ENCODE data around the gene CBX5.
"Not testable (repeated sequence)": the region's sequence is repeated elsewhere in the genome, so short reads cannot be mapped to it uniquely, and the experiment has no call there.

The CBX5 gene

DNA sequence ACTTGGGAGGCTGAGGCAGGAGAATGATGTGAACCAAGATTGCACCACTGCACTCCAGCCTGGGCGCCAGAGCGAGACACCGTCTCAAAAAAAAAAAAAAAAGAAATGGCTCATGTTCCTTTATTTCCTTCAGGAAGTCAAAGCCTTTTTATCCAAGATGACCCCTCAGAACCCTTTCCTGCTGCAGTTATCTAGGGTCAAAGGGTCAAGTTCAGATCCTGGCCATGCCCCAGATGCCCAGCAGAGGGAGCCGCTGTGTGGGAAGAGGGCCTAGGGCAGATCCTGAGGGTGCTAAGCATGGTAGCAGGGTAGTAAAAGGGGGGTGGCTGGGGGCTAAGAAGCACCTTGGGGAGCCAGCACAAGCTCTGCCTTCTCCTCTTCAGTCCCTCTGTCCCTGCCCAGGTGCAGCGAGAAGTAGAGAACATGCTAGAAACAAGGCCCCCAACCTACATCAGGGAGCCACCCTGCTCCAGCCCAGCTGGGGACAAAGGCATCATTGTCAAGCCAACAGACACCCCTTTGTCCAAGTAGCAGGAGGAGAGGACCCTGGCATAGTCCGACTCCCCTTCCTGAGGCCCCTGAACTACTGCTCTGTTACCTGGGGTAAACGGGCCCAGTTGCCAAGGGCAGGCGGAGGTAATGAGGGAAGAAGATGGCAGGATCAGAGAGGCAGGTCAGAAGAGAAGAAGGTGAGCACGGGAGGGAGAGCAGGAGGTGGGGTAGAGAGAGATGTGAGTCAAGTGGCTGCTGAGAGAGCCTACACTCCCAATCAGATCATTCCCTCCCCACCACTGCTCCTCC, 14.4 kb upstream of the CBX5 start:
- no peak for DNase-seq (ENCODE audit: low read depth in 2 of 2)

DNA sequence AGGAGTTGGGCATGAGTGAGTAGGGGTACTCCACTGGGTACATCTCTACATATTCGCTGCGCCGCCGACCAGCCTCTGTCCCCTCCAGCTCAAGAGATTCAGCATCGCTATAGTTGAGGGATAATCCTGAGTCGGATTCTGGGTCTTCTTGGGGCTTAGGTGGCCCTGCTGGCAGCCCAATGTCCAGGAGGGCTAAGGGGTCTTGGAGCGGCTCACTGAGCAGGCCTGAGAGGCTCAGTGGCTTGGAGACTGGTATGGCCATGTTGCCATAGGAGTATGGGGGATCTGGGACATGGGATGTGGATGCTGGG, 13.0 kb upstream of the CBX5 start:
- DNase-seq (ENCODE audit: low read depth in 2 of 2) = no peak

DNA sequence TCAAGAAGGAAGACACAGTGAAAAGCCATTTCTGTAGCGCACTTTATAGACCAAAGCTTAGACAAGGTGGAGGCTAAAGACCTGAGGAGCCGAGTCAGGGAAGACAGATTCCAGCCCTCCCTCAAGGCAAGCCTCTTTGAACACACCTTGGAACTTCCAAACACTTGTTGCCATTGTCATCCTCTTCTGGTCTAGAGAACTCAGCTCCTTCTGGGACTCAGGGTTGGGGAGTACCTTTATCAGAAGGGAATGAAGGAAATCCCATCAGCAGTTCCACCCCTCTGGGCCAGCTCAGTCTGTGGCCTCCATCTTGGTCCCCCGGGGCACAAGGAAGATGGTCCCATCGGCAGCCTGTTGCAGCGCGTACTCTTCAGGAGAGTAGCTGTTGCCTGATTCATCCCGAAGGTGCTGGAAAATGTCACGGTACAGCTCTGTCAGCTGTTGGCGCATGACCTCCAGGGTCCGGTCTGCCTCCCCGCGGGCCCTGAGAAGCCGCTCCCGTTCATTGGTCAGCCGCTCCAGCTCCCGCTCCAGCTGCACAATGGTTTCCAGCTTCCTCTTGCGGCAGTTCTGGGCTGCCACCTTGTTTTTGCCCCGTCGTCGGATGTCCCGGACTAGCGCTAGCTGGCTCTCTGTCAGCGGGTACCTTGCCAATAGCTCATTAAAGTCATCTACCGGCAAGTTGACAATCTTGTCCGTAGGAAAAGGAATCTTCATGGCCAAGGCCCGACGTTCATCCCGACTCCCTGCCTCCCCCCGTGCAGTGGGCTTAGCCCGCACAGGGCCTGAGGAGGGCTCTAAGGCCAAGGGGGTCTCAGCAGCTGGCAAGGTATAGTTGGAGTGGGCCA, 12.4 kb upstream of the CBX5 start:
- DNase-seq (ENCODE audit: low read depth in 2 of 2) = no peak

DNA sequence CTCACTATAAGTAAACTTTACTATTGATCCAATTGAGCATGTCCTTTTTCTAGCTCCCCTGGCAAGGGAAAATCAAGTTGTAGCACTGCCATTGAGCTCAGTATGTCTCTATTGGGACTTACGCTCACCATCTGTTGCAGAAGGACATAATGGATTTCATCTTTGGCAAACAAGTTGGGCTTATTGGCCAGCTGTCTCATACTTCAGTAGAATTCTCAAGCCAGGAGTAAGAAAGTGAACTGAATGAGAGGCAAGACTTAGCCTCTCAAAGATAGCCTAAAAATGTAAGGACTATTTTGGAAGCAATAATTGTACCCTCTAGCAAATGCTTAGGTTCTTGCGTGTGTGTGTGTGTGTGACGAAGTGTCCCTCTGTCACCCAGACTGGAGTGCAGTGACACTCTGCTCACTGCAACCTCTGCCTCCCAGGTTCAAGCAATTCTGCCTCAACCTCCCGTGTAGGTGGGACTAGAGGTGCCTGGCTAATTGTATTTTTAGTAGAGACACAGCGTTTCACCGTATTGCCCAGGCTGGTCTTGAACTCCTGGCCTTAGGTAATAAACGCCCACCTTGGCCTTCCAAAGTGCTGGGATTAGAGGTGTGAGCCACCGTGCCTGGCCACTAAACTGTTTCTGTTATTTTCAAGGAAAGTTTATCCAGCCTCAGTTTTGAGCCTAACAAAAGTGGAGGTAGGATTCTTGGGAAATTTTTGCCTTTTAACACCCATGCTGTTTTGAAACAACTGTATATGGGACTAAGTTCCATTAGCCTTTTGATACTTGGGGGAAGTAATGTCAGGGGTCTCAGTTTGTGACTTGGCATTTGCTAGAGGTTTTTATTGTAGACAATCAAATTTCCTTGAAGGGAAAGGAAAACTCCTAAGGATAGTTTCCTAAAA, 7.6 kb upstream of the CBX5 start:
- DNase-seq (ENCODE audit: low read depth in 2 of 2) = no peak

DNA sequence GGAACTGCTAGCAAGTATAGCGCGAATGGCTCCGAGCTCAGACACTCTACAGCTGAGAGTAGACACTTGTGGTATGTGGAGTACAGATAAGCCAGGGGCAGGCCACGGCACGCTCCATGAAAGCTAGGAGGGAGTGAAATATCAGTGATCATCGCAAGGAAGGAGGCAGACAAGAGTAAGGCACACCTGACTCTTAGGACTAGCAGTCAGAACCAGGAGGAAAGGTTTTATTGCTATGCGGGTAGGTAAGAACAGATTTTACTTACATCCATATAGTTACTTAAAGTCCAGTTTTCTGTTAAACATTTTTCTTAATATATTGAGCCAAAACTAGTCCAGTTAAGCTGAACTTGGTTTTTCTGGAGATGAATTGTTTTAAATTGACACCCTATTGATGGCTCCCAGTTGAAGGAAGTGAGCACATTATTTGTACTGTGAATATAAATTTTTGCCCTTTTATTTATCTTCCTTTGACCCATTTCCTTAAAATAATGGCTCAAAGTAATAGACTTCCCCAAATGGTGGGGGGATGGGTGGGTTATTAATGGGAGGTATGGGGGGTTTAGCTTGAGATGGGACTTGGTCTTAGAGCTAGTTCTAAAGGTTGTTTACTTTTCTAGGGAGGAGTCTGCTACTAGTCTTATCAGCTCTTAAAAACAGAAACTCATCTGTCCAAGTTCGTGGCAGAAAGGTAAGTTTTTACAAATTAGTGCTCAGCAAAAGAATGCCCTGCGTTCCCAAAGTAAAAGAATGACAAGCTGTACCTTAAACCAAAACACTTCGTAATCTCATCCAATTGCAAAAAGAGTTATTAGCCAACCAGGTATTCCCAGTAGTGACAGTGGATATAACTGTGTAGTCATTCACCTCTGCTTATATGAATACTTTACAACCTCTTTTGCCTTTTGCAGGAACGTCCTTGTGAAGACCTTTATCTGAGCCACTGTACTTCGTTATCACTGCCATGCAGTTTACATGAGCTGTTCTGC, 6.4 kb upstream of the CBX5 start:
- DNase-seq (ENCODE audit: low read depth in 2 of 2) = no peak

DNA sequence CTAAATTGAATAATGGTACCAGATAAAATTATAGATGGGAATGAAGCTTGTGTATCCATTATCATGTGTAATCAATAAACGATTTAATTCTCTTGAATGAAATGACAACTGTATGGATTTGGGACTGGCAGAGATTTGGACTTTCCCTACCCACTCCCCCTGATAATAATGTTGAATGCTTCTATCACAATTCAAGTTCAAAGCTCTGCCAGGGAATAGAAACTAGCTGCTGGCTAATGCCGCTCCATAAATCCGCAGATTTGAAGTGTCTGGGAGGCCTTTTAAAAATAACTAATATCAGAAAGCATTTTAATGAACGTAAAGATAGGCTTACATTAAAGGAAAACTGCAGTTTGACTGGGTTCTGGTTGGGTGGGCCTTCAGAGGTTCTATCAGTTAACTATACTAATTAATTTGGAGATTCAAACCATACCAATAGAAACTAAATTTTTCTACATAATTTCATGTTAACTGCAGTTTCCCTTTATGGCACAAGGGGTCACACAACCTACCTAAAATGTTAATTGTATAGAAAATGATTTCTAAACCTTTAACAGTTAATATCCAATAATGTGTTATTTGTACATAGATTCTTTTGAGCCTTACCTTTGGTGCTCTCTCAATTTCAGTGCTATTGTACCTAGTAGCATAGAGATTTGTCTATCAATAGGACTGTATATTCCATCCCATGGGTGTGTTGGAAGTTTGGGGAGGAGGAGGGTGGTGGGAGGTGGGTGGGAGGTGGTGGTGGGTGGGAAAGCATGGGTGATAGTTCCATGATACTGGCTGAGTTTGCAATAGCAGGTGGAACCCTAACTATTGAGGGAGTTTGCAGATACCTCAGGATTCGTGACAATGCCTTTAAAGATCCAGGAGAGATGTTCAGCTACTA, 5.5 kb upstream of the CBX5 start:
- DNase-seq (ENCODE audit: low read depth in 2 of 2) = no peak

DNA sequence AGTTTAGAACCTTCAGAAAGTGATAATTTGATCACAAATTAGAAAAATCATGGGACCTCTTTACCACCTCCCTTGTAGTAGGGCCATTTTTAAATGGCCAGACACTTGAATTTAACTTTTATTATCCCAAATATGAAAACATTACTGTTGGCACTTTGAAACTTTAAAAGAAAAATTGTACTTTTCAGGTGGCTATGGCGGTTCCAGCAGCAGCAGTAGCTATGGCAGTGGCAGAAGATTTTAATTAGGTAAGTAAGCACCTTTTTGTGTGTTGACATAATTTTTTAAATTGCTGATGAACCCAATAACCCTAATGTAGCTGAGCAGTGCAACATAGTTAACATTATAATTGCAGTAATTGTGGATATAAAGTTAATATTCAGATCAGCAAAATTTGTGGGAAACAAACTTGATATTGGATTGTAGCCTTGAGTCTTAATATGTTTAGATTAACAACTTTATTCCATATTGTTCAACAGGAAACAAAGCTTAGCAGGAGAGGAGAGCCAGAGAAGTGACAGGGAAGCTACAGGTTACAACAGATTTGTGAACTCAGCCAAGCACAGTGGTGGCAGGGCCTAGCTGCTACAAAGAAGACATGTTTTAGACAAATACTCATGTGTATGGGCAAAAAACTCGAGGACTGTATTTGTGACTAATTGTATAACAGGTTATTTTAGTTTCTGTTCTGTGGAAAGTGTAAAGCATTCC, 4.3 kb upstream of the CBX5 start:
- DNase-seq (ENCODE audit: low read depth in 2 of 2) = not testable (repeated sequence)

DNA sequence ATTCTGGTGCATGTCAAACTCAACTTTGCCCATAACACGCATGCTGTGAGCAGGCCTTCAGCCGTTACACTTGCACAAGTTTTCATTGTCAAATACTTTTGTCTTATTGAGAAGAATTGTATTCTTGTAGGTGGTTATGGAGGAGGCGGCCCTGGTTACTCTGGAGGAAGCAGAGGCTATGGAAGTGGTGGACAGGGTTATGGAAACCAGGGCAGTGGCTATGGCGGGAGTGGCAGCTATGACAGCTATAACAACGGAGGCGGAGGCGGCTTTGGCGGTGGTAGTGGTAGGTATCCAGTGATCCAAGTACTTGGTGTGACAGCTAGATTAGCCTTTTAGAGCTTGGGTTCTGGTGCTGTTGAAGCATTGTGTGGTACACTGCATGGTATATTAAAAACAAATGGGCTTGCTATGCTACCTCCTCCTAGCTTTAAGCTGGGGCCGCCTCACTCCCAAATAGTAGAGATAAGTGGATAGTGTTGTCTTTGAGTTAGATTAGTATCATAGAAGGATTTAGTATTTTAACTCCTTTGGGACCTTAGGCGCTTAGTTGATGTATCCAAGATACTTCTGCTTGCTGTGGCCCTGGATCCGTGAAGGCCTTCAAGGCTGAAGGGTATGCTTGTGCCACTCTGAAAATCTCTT, 3.1 kb upstream of the CBX5 start:
- DNase-seq (ENCODE audit: low read depth in 2 of 2) = no peak

DNA sequence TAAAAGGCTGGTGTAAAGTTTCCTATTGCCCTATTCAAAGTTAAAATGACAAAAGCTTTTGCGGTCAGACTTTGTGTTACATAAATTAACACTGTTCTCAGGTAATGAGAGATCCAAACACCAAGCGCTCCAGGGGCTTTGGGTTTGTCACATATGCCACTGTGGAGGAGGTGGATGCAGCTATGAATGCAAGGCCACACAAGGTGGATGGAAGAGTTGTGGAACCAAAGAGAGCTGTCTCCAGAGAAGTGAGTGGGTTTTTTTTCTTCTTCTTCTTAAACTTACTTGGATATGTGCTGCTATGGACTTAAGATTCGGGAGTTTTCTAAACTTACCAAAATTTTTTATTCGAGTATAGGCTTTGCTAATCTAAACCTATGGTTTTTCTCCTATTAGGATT, 1.8 kb upstream of the CBX5 start:
- not testable (repeated sequence) for DNase-seq (ENCODE audit: low read depth in 2 of 2)

DNA sequence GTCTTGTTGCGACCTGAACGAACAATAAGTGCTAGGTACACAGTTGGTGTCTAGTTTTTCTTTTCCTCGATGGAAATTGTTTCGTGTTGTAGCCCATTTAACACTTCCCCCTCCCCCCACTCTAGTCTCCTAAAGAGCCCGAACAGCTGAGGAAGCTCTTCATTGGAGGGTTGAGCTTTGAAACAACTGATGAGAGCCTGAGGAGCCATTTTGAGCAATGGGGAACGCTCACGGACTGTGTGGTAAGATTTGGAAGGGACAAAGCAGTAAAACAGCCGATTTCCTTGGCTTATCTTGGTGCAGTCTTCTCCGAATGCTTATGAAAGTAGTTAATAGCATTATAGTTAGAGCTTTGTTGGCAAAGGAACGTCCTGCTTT, 1.3 kb upstream of the CBX5 start:
- DNase-seq (ENCODE audit: low read depth in 2 of 2) = not testable (repeated sequence)

DNA sequence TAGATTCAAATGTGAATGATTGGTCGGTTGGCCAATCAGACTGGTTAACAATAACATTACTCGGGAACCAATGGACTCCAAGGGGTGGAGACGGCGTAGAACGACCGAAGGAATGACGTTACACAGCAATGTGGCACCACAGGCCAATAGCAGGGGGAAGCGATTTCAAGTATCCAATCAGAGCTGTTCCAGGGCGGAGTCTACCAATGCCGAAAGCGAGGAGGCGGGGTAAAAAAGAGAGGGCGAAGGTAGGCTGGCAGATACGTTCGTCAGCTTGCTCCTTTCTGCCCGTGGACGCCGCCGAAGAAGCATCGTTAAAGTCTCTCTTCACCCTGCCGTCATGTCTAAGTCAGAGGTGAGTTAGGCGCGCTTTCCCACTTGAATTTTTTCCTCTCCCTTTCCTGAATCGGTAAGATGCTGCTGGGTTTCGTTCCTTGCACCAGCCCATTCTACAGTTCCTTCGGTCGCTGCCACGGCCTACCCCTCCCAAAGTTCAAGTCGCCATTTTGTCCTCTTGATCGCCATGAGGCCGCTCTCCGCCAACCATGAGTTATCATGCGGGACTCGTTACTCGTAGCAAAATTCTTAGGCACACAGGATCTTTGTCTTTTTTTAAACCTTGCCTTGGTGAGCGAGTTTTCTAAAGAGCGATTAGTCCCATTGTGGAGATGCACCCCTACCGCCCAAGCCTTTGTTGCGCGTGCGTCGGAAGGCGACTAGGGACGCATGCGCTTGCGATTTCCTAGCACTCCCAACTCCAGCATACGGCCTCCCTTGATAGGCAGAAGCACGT, 742 bp upstream of the CBX5 start, which contains the start of gene HNRNPA1:
TSS of gene HNRNPA1 (plus strand) at position 259 of the 793 bp plus-strand sequence. CDS start at position 341, 82 bp downstream.
- DNase-seq (ENCODE audit: low read depth in 2 of 2) = peak; percentile 90 to 91

DNA sequence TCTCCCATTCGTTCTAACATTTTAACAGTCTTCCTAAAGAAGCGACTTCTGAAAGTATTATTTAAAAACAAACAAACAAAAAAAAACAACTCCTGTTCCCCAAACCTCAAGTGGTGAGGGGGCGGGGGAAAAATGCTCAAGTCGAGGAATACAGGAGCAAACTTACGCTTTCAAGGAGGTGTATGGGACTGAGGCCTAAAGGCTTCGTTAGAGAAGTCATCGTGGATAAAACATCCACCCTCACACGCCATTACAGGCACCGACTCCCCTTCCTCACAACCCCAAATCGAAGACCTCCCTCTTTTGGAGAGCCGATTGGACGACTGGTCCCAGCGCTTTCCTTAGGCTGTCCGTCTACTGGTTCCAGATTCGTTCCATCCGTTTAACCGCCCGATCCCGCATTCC, 693 bp downstream of the CBX5 start:
- no peak for DNase-seq (ENCODE audit: low read depth in 2 of 2)

DNA sequence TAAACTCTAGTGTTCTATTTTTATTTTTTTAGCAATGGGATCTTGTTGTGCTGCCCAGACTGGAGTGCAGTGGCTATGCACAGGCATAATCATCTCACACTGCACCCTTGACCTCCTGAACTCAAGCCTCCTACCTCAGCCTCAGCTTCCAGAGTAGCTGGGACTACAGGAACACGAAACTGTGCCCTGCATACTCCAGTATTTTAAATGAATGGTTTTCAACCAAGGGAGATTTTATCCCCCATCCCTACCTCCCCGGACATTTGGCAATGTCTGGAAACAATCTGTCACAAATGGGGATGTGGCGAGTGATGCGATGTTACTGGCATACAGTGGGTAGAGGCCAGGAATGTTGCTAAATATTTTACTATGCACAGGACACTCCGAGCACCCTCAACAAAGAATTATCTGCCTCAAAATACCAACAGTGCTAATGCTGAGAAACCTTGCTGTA, 2.1 kb downstream of the CBX5 start:
- no peak for DNase-seq (ENCODE audit: low read depth in 2 of 2)

DNA sequence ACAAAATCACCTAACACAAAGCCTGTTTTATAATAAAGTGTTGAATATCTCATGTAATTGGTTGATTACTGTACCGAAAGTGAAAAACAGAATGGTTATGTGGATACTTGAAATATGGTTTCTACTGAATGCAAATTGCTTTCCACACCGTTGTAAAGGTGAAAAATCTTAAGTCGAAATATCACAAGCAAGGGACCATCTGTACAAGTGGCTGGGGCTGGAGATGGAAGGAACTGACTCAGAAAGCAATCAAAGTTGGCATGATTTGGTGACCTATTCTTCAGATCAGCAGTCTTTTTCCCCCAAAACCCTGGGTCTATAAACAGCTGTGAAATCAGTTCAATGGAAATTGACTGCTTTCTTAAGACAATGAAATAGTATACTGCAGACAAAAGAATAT, 3.6 kb downstream of the CBX5 start:
- no peak for DNase-seq (ENCODE audit: low read depth in 2 of 2)

DNA sequence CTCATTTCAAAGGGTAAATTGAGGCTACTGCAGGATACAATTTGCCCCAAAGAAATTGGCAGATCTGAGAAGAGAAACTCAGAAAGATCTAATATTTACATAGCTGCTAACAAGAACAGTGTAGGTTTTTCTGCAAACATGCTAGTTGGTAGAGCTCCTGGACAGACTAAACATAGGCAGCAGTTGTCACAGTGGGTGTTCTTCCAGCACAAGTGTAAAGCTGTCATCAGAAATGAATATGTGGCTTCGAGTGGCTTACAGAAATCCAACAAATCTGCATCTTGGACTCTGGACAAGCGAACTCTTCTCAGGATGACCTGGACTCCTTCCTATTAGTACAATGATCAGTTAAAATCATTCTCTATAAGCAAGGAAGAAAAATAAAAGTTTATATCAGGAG, 5.9 kb downstream of the CBX5 start:
- DNase-seq (ENCODE audit: low read depth in 2 of 2) = no peak

DNA sequence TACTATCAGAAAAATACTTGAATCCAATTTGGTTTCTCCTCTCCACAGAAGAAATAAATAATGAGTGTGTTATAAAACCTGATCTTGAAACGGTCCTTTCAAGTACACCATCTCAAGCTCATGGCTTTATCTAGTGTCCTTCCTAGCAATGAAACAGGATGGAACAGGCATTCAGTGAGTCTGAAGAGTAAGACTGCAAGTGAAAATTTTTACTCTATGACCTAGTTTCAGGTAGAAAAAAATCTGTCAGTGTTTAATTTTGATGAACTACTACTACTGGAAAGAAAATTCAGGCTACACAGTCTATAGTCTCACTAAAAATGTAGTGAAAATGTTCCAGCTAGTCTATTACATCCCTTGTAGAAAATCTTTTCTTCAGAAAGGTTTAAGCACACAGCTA, 7.7 kb downstream of the CBX5 start:
- no peak for DNase-seq (ENCODE audit: low read depth in 2 of 2)

DNA sequence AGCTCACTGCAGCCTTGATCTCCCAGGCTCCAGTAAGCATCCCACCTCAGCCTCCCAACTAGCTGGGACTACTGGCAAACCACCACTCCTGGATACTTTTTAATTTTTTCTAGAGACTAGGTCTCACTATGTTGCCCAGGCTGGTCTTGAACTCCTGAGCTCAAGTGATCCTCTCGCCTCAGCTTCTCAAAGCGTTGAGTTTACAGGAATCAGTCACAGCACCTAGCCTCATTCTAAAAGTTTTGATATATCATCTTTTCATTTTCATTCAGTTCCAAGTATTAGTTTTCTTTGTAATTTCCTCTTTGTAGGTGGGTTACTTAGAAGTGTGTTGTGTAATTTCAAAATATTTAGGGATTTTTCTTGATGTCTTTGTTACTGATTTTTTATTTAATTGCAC, 9.6 kb downstream of the CBX5 start:
- DNase-seq (ENCODE audit: low read depth in 2 of 2) = no peak

DNA sequence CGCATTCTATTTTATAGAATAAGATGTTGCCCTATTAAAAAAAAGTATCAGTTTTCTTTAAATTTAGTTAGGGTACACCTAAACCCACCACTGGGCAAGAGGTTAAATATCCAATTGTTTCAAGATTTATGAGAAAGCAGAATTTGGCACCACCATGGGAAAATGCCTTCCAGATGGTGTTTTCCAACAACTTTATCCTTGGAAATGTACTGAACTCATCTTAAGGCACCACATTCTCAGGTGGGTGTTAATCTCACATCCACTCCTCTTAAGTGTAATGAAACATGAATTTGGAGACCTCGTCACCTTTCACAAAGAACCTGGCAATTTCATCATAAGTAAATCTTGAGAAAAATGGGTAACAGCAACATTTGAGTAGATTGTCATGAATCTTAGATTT, 13.1 kb downstream of the CBX5 start:
- DNase-seq (ENCODE audit: low read depth in 2 of 2) = no peak

Measured in stimulated activated CD8-positive, alpha-beta memory T cell treated with anti-CD3 and anti-CD28 coated beads, Interleukin-15, amount 100 ng/mL, for 48 hours (primary cell).